Hematopoietic multipotent progenitor cell treated with erythropoietin and hydrocortisone succinate and interleukin-3 and kit ligand, for 17 days (in vitro differentiated cells): ENCODE data around the gene OR5M10.
"Not testable (repeated sequence)": the region's sequence is repeated elsewhere in the genome, so short reads cannot be mapped to it uniquely, and the experiment has no call there.

ENCODE experiments used
- DNase-seq: peaks from one replicate; pipeline ENCODE4 v3.0.0-alpha.2; 2015; ENCODE audit warnings: low spot score

The OR5M10 gene

GRCh38 chr11:56577621-56578020, at the start of gene OR5M10:
TSS of gene OR5M10 (minus strand) at chr11:56577721. CDS start at chr11:56577721, 0 bp downstream.
- no peak for DNase-seq

- DNase-seq: no peak
These were observed 48.4 kb upstream of the OR5M10 start for GRCh38 chr11:56625946-56626345.

GRCh38 chr11:56624661-56625110, 47.2 kb upstream of the OR5M10 start:
- DNase-seq: no peak

- no peak for DNase-seq
These were observed 33.7 kb upstream of the OR5M10 start for GRCh38 chr11:56611174-56611573.

GRCh38 chr11:56592088-56592717, 14.7 kb upstream of the OR5M10 start:
- DNase-seq: not testable (repeated sequence)

GRCh38 chr11:56558574-56558973, 18.9 kb downstream of the OR5M10 start:
- DNase-seq: no peak

- not testable (repeated sequence) for DNase-seq
These were observed 22.8 kb downstream of the OR5M10 start for GRCh38 chr11:56554691-56555090.

- DNase-seq: no peak
These were observed 32.0 kb downstream of the OR5M10 start for GRCh38 chr11:56545531-56545930.

GRCh38 chr11:56543739-56544138, 33.8 kb downstream of the OR5M10 start:
- DNase-seq: no peak

GRCh38 chr11:56543157-56543556, 34.4 kb downstream of the OR5M10 start, which contains the start of gene OR5M11:
TSS of gene OR5M11 (minus strand) at chr11:56543257. CDS start at chr11:56543257, 0 bp downstream.
- DNase-seq: no peak

GRCh38 chr11:56533054-56533740, 44.3 kb downstream of the OR5M10 start:
- DNase-seq: no peak

GRCh38 chr11:56531856-56532255, 45.7 kb downstream of the OR5M10 start:
- DNase-seq: no peak
